KMS-11 (cell line): ENCODE data around the gene GBA2.

Experiments used
- H2AFZ ChIP-seq: fragments of 200-600 bp; sonication (generic); 2 replicates; pipeline ENCODE4 v1.6.1; 2016; ENCODE audit warnings: antibody characterized with exemption, mixed run types, low read depth
- H3K27ac ChIP-seq: fragments of 200-600 bp; sonication (generic); 2 replicates; pipeline ENCODE4 v1.6.1; 2016; ENCODE audit warnings: mild to moderate bottlenecking, mixed run types
- H3K27me3 ChIP-seq: fragments of 200-600 bp; sonication (generic); 2 replicates; pipeline ENCODE4 v1.6.1; 2017; ENCODE audit warnings: mild to moderate bottlenecking, low read depth, mixed run types, moderate library complexity; ENCODE audit not compliant: insufficient read depth
- H3K36me3 ChIP-seq: fragments of 200-600 bp; sonication (generic); 2 replicates; pipeline ENCODE4 v1.6.1; 2017; ENCODE audit warnings: mild to moderate bottlenecking, mixed run types; ENCODE audit not compliant: insufficient read depth
- H3K4me1 ChIP-seq: fragments of 200-600 bp; sonication (generic); 2 replicates; pipeline ENCODE4 v1.6.1; 2016; ENCODE audit warnings: mild to moderate bottlenecking, low read depth, mixed run types; ENCODE audit not compliant: poor library complexity, severe bottlenecking
- H3K4me2 ChIP-seq: fragments of 200-600 bp; sonication (generic); 2 replicates; pipeline ENCODE4 v1.7.0; 2016; ENCODE audit warnings: mild to moderate bottlenecking, mixed run types
- H3K4me3 ChIP-seq: fragments of 200-600 bp; sonication (generic); IDR thresholded peaks from 2 replicates; pipeline ENCODE4 v1.6.1; 2017; ENCODE audit warnings: low read depth, low read length, mixed read lengths; ENCODE audit not compliant: insufficient read depth
- H3K79me2 ChIP-seq: fragments of 200-600 bp; sonication (generic); 2 replicates; pipeline ENCODE4 v1.6.1; 2016; ENCODE audit warnings: low read depth, mixed run types; ENCODE audit not compliant: insufficient read depth
- H3K9ac ChIP-seq: fragments of 200-600 bp; sonication (generic); 2 replicates; pipeline ENCODE4 v1.6.1; 2016; ENCODE audit warnings: mild to moderate bottlenecking, mixed run types
- H4K20me1 ChIP-seq: fragments of 200-600 bp; sonication (generic); 2 replicates; pipeline ENCODE4 v1.6.1; 2016; ENCODE audit warnings: mild to moderate bottlenecking, mixed run types; ENCODE audit not compliant: insufficient read depth
- CTCF ChIP-seq: fragments of 200-600 bp; sonication (generic); conservative IDR thresholded peaks from 2 replicates; pipeline ENCODE4 v1.6.1; 2017; ENCODE audit warnings: low read depth, mild to moderate bottlenecking, antibody characterized with exemption, low read length, moderate library complexity, mixed read lengths

GBA2 gene

DNA sequence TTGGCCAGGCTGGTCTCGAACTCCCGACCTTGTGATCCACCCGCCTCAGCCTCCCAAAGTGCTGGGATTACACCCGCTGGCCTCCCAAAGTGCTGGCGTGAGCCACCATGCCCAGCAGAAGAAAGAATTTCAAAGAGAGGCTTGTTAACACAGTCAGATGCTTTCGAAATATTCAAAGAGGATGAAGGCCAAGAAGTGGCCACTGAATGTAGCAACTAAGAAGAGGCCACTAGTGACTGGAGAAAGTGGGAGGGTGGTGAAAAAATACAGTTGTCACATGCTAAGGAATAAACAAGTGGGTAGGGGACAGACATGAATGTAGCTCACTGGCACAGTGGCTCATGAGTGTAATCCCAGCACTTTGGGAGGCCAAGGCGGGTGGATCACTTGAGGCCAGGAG lies 46.3 kb downstream of the GBA2 start:
- TF ChIP-seq CTCF = no peak
- no peak overlapping the region for H3K4me2 ChIP-seq
- H3K27ac ChIP-seq = no peak overlapping the region
- no peaks in the 10 kb centered on the region for H4K20me1 ChIP-seq
- no peaks in the 10 kb centered on the region for H3K79me2 ChIP-seq
- no peaks in the 10 kb centered on the region; the same call in 1 of the 2 replicates for H3K36me3 ChIP-seq
- H2AFZ ChIP-seq = no peak overlapping the region
- no peak overlapping the region for H3K4me3 ChIP-seq
- H3K27me3 ChIP-seq = no peaks in the 10 kb centered on the region
- H3K9ac ChIP-seq = no peak overlapping the region
- H3K4me1 ChIP-seq = no peaks in the 10 kb centered on the region

DNA sequence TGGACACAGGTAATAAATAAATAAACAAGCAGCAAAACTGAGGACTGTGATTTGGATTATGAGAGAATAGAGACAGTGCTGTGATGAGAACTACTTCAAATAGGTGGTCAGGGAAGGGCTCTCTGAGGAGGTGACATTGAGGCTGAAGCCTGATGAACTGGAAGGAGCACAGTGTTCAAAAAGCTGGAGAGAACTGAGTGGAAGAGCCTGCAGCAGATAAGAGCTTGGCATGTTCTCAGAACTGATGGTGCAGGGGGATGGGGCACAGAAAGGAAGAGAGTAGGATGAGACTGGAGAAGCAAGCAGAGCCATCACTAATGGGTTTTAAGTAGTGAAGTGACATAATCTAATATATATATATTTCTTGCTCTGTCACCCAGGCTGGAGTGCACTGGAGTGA lies 48.1 kb downstream of the GBA2 start:
- no peak for TF ChIP-seq CTCF
- Histone ChIP-seq H3K79me2 (no peaks in the 10 kb centered on the region), H3K4me2 (no peak overlapping the region)

DNA sequence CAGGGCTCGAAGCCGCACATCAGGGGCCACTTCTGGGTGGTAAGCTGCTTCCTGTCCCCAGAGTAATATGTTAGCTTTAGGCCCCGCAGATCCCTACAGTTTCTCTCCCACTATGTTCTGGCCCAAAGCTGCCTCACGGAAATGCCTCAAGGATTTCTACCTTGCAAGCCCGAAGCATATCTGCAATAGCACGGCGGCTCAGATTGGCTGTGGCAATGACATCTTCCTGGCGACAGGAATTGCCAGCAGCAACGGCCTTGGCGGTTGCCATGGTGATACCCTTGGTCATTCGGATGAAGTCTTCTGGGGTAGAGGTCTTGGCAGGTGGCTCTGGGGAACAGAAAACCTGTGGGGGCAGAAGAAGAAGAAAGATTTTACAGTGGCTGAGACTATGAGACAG lies 49.0 kb downstream of the GBA2 start:
- no peak for TF ChIP-seq CTCF
- no peaks in the 10 kb centered on the region for H3K27me3 ChIP-seq
- H3K27ac ChIP-seq = no peak overlapping the region
- H3K4me3 ChIP-seq = no peak overlapping the region
- H3K9ac ChIP-seq = no peak overlapping the region
- H3K79me2 ChIP-seq = no peaks in the 10 kb centered on the region
- H3K4me2 ChIP-seq = no peak overlapping the region
- no peaks in the 10 kb centered on the region for H3K4me1 ChIP-seq
- no peaks in the 10 kb centered on the region; the same call in 1 of the 2 replicates for H3K36me3 ChIP-seq
- H4K20me1 ChIP-seq = no peaks in the 10 kb centered on the region
- H2AFZ ChIP-seq = no peak overlapping the region

More for the DNA sequence above, 48.1 kb downstream of the GBA2 start:
- no peak overlapping the region for H2AFZ ChIP-seq
- no peaks in the 10 kb centered on the region for H3K27me3 ChIP-seq
- H3K27ac ChIP-seq = no peak overlapping the region
- H3K9ac ChIP-seq = no peak overlapping the region
- no peaks in the 10 kb centered on the region for H3K4me1 ChIP-seq
- no peaks in the 10 kb centered on the region; the same call in 1 of the 2 replicates for H3K36me3 ChIP-seq
- H3K4me3 ChIP-seq = no peak overlapping the region
- H4K20me1 ChIP-seq = no peaks in the 10 kb centered on the region

DNA sequence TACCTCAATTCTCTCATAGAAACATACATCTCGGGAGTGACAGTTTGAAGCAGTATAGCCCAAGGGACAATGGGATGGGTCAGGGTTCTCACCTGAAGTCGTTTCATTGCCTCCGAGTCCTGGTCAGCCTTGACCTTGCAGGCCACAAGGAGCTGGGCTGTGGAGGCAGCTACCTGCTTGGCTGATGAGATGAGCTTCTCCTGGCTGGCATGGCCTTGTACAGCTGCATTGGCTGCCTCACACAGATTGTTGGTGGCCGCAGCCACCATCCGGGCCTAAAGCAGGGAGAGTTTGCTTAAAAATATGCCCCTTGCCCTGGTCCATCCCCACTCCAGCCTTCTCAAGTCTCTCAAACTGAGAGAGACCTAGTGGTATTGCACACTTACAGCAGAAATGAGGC lies 50.8 kb downstream of the GBA2 start:
- TF ChIP-seq CTCF = no peak
- no peaks in the 10 kb centered on the region; the same call in 1 of the 2 replicates for H3K36me3 ChIP-seq
- no peaks in the 10 kb centered on the region for H3K4me1 ChIP-seq

DNA sequence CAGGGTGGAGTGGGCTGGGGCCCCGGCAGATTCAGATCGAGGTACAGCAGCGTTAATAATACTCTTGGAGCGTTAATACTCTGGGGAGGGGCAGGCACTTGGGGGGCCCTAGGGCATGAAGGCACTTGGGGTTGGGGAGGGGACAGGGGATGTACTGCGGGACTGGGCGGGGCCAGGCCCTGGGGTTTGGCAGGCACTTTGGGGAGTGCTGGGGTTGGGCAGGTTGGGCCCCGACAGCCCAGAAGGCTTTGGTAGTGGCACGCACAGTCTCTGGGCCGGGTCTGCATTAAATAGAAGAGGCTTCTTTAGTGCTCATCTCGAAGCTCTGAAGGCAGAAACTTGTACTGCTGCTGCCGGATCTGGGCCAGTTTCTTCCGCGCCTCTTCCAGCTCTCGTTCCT lies 51.5 kb downstream of the GBA2 start:
- no peaks in the 10 kb centered on the region; the same call in 1 of the 2 replicates for H3K36me3 ChIP-seq

More for the DNA sequence above, 50.8 kb downstream of the GBA2 start:
- no peak overlapping the region for H2AFZ ChIP-seq
- no peak overlapping the region for H3K4me2 ChIP-seq
- H3K9ac ChIP-seq = no peak overlapping the region
- no peaks in the 10 kb centered on the region for H3K27me3 ChIP-seq
- H3K27ac ChIP-seq = no peak overlapping the region
- H3K79me2 ChIP-seq = no peaks in the 10 kb centered on the region
- H3K4me3 ChIP-seq = no peak overlapping the region
- no peaks in the 10 kb centered on the region for H4K20me1 ChIP-seq

More for the DNA sequence above, 51.5 kb downstream of the GBA2 start:
- Histone ChIP-seq H3K79me2 (no peaks in the 10 kb centered on the region), H2AFZ (no peak overlapping the region), H3K4me1 (no peaks in the 10 kb centered on the region), H3K27me3 (no peaks in the 10 kb centered on the region), H3K4me3 (no peak overlapping the region), H3K27ac (no peak overlapping the region), H4K20me1 (no peaks in the 10 kb centered on the region), H3K4me2 (no peak overlapping the region), H3K9ac (no peak overlapping the region)
- no peak for TF ChIP-seq CTCF
